Activated CD4-positive, alpha-beta T cell treated with anti-CD3 and anti-CD28 coated beads, Interleukin-2, amount 50 U/mL, for 16 hours (primary cell): ENCODE data around the gene SLC16A11.

Source experiments
- DNase-seq: peaks from one replicate; pipeline ENCODE4 v3.0.0-alpha.2; 2020

The SLC16A11 gene

DNA sequence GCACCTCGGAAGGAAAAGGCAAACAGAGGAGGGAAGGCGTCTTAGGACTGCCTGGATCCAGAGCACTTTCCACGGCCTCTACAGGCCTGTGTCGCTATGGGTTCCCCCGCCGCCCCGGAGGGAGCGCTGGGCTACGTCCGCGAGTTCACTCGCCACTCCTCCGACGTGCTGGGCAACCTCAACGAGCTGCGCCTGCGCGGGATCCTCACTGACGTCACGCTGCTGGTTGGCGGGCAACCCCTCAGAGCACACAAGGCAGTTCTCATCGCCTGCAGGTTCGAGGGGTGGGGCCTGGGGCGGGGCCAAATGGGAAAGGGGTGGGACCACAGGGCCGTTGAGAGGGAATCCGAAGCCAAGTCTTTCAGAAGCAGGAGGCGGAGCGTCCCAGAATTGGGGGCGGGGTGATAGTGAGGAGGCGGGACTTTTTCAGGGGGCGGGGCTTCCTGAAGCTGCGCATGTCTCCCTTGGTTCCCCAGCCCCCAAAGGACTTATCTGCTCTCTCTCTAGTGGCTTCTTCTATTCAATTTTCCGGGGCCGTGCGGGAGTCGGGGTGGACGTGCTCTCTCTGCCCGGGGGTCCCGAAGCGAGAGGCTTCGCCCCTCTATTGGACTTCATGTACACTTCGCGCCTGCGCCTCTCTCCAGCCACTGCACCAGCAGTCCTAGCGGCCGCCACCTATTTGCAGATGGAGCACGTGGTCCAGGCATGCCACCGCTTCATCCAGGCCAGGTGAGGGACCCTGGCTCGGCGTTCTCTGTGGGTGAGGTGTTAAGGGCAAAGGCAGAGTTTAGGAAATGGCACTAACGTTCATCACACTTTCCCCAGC lies 20.1 kb downstream of the SLC16A11 start:
- peak; percentile 94 for DNase-seq

DNA sequence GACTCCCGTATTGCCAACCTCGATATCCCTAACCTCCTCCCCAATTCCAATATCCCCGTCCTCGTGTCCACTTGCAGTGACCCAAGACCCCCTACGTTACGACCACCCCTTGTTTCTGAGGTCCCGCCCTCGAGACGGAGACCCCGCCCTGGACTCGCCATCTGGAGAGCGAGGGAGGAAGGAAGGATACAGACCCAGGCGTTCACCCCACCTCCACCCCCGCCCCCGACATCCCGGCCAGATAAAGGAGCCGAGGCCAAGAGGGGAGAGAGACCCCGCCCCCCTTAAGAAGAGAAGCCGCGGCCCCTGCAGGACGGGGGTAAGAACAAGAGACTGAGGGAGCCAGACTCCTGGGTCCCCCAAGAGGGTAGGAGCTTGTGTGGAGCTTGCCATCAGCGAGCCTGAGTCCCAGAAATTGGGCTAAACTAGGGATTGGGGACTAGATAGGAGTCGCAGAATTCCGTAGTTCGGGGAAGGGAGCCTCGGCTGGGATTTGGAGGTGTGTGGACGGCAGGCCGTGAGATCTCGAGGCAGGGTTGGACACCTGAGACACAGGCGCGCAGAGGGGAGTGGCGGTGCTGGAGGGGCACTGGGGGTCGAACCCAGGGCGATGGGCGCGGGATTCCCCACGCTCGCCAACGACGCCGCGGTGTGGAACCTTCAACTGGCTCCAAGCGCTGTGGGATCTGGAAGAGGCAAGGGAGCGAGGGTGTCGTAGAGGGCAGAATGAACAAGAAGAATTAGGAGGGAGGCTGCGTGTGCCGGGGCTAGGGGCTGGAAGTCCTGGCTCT lies 20.9 kb downstream of the SLC16A11 start, which contains the start of gene BCL6B:
BCL6B (plus strand) TSS at position 270 of the 791 bp plus-strand sequence. CDS start 622 bp downstream, outside the sequence.
- no peak for DNase-seq

DNA sequence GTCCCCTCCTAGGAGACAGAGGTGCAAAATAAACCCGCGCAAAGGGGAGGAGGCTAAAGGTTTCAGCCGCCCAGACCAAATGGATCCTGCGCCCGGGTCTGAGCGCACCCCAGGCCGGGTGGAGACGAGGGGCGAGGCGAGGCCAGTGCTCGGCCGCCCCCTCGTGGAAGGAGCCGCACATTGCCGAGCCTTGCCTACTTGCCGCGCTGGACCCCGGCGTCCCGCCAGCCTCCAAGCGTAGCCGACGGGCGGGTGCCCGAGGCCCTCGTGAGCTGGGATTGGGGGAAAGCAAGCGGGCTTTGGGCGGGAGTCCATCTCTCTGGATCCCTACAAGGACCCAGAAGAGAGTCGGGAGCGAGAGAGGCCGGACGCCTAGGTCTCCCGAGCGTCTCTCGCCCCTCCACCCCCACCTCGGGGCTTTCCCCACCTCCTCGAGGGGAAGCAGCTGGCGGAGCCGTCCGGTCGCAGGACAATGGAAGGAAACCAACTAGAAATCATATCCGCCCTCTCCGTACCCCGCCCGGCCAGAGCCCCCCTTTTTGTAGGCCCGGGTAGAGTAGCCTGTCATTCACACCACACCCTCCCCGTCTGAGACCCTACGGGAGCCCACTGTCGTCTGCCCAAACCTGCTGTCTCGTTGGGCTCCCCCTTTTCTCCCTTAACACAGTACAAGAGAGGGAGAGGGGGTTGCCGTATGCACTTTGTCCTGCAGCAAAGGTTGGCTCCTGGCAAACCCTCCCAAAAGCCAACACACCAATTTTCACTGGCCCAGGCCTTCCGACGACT lies 21.7 kb downstream of the SLC16A11 start:
- DNase-seq, result peak; percentile 83

DNA sequence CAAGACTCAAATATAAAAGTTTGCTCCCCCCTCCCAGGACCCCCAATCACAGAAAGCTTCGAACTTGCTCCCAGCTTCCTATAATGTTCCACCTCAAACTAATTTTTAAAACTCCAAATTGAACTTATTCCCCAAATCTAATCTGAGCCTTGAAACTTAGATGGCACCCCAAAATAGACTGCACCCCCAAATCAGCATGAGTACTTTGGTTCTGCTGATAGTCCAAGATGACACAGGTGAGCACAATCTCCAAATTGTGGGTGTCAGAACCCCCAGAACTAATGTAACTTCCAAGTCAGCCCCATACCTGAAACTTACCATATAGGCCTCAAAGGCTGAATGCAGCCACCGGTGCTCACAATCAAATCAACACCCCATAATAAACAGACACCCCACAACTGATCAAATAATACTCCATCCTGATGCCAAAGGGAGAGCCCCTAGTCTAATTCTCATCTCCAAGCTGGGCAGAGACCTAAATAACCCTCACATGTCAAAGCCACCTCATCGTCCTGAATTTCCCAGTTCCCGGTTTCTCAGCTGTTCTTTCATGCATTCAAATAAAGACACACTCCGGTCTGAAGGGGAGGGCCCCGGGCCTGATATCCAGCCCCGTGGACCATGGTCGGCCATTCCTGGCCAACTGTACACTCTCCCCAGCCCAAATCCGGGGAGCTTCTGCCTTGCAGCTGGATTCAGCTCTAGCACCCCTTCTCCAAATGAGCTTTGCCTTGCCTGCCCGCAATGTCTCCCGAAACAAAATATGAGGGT lies 22.8 kb downstream of the SLC16A11 start:
- DNase-seq, result no peak

DNA sequence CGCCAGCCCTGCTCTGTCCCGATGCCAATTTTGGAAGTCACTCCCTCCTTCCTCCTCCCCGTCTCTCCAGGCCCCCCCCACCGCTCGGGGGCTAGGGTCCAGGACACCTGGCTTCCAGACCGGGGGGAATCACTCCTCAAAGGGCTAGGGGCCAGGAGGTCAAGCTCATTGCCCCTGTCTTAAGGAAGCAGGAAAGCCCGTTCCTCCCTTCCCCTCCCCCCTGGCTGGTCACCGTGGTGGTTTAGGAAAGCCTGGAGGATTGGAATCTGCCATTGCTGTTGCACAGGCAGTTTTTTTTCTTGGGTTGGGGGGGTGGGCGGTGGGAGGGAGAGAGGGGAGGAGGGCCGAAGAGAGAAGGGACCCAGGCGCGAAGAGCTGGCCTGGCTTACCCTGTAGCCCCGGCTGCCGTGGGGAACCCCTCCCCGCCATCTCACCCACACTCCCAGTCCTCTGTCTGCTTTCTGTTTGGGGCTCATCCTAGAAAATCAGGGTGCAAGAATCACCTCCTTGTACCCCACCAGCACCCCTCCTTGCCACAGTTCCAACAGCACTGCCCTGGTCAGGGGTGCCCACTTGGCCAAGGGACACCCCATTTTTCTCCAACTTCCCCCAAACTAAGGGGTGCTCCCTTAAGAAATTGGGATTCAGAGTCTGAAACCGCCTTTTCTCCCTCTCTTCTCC lies 23.9 kb downstream of the SLC16A11 start:
- DNase-seq, result no peak

DNA sequence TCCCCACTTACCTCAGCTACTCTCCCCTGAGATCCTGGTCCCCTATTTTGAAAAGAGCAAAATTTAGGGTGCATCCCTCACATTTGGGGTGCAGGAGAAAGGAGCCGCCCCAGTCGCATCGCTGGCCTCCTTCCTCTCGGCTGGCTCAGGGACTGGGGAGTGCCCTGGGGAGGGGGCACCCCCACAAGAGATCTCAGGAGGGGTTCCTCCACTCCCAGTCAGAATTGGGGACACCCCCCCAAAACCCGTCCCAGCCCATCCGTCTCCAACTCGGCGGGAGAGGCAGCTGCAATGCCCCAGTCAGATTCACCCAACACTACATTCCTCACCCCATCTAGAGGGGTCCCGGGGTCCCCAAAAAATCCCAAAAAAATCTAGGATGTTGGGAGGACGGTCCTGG lies 24.5 kb downstream of the SLC16A11 start:
- no peak for DNase-seq

DNA sequence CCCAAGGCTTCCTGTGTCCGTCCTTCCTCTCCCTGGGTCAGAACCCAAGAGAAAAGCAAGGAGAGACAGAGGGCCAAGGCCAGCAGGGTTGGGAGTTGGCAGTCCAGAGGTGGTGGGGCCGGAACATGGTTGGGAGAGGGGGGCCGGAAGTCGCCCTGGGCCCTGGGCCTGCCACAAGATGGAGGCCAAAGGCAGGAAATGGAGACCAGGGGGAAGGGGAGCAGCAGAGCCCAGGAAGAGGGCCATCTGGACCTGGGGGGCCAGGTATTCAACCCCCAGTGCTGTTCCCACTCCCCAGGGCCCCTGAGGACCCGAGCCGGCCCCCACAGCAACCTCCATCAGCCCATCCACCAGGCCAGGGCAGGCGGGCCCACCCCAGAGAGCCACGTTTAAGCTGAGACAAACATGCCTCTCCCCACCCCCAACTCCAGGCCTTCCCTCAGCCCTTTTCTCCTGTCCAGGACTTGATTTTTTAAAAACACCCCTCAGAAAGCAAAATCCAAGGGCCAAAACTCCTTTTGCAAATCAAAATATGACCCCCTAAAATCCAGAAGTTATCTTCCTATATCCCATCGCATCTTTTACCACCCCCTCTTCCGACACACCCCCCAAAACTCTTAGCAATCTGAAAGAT lies 25.4 kb downstream of the SLC16A11 start:
- DNase-seq, result no peak

DNA sequence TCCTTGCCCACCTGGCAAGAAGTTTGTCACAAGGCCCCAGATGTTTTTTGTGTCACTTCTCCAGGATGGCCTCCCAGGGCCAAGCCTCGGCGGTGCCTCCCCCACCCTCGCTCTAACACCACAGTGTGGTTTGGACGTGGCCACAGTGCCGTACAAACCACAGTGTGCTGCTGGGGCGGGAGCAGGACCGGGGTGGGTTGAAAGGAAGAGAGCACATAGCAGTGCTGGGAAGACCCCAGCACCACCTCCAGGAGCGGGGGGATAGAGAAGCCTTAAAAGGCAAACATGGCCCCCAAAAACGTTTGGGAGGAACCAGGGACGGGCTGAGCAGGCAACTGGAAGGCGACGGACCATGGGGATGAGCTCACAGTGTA lies 26.1 kb downstream of the SLC16A11 start:
- DNase-seq, result peak; percentile 43

DNA sequence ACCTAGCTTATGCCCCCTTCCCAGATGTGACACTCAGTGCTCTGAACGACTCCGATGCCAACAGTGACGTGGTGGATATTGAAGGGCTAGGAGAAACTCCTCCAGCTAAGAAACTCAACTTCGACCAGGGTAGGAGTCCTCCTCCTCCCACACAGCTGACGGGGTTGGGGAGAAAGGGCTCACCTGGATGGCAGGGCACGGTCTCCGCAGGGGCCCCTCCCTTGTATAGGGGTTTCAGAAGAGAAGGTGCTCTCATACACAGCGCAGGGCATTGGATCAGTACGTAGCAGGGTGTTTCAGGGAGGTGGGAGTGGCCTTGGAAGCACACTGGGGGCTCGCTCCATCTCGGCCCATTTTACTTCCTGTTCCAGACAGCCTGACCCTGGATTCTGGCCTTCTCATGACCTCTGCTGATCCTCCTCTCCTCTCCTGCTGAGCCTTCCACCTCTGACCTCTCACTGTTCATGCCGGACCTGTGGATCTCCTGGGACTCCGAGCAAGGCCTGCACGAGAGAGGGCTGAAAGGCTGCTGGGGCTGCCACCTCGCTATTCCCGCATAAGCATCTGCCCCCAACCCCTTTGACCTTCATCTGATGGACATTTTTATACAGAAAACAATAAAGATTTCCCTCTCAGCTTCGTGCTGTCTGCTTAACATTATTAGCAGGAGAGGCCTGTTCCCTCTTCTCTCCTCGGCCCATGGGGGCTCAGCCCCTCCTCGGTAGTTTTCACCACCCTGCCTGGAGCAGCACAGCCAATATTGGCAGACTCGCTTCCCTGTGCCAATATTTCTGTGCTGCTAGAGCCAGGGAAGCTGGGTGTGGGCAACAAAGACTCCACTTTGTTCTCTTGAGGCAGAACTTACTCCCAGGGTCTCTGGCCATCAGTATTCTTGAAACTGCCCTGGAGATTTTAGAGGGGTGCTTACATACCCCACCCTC lies 26.7 kb downstream of the SLC16A11 start:
- no peak for DNase-seq

DNA sequence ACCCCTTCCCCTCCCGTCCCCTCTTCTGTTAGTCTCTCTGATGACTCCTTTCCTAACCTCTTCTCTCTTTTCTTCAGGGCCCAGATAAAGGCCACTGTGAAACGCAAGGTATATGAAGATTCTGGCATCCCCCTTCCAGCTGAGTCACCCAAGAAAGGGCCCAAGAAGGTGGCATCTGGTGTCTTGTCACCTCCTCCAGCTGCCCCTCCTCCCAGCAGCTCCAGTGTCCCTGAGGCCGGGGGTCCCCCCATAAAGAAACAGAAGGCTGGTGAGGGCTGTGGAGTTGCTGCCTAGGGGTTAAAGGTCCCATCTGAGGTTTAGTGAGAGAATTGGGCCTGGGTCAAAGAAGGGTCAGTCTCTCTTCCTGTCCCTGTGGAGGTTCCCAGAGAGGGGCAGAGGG lies 27.5 kb downstream of the SLC16A11 start:
- DNase-seq, result no peak

DNA sequence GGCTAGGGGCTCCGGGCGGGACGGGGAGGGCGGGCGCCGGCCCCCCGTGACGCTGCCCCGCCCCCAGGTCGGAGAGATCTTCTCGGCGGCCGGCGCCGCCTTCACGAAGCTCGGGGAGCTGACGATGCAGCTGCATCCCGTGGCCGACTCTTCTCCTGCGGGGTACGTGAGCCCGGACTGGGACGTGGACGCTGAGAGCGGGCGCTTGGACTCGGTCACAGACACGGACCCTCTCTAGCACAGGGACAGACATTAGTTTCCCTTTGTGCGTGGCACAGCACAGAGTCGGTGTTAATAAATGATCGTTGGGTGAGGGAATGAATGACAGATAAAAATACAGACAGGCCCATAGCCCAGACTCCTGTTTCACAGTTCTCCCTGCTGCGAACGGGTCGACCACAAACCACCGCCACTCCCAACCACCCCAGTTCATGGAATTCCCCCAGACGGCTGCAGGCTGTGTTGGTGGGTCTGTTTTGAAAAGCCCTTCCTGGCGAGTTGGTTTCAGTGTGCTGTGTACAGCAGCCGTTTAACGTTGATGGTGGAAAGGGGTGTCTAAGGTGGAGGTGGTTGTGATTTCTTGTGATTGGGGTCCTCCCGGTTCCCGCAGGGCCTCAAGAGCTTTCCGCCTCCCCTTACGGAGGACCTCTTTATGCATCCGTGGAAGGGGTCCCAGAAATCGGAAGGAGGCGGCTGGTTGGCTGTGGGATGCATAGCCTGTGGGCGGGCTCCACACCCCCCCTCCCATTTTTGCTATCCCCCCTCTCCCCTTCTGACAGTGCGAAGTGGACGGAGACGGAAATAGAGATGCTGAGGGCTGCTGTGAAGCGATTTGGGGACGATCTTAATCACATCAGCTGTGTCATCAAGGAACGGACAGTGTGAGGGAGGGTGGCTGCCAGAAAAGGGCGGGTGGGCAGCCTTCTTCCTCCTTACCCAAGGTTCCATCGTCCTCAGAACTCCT lies 28.6 kb downstream of the SLC16A11 start:
- peak; percentile 91 for DNase-seq

DNA sequence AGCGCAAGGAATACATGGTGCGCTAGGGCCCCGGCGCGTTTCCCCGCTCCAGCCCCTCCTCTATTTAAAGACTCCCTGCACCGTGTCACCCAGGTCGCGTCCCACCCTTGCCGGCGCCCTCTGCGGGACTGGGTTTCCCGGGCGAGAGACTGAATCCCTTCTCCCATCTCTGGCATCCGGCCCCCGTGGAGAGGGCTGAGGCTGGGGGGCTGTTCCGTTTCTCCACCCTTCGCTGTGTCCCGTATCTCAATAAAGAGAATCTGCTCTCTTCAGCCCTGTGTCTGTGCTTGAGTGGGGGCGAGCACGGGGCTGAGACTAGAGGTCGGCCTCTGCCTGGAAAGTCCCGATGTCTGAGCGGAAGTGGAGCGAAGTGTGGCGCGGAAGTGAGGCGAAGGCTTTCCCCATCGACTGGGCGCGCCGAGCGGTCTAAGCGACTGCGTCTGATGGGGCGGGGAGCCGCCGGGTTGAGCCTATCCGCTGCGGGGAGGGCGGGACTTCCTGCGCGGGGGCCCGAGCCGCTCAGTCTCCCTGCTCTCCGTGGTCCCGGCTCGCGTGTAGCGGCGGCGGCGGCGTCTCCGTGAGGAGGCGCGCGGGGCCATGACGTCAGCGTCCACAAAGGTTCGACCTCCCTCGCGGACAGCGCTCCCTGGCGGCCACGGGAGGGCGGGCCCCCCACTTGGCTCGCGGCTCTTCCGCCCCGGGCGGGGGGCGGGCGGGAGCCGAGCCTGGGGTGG lies 29.5 kb downstream of the SLC16A11 start:
- DNase-seq, result peak; percentile 98

DNA sequence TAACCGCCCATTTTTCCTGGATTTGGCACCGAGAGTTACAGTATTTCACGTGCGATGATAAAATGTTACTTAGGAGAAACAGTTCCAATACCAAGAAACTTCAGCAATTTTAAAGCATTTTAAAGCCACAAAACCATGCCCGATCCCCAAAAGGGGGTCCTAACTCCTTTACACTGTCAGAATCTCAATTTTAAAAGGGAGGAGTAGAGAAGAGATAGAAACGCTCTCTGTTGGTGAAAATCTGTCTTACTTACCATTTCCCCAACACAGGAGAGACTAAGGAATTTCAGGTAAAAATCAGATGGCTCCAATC lies 32.0 kb downstream of the SLC16A11 start:
- no peak for DNase-seq

DNA sequence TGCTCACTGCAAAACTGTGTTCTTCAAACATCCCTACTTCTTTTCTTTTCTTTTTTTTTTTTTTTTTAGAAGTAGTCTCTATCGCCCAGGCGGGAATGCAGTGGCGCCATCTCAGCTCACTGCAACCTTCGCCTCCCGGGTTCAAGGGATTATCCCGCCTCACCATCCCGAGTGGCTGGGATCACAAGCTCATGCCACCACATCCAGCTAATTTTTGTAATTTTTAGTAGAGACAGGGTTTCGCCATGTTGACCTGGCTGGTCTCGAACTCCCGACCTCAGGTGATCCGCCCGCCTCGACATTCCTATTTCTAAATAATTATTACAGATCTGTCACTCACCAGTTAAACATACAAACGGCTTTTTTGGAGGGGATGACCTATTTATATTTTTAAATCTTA lies 32.5 kb downstream of the SLC16A11 start:
- no peak for DNase-seq

DNA sequence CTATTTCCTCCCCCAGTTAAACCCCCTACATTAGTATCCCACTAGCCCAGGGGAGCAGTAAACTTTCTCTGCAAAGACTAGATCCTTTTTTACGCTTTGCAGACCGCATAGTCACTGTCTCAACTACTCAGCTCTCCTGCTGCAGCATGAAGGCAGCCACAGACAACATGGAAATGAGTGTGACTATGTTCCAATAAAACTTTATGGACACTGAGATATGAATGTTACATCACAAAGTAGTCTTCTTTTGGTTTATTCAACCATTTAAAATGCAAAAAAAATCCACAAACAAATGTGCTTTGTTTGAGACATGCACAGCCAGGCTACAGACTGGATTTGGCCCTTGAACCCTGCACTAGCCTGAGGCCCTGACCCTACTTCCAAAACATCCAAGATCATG lies 33.4 kb downstream of the SLC16A11 start:
- DNase-seq, result no peak

DNA sequence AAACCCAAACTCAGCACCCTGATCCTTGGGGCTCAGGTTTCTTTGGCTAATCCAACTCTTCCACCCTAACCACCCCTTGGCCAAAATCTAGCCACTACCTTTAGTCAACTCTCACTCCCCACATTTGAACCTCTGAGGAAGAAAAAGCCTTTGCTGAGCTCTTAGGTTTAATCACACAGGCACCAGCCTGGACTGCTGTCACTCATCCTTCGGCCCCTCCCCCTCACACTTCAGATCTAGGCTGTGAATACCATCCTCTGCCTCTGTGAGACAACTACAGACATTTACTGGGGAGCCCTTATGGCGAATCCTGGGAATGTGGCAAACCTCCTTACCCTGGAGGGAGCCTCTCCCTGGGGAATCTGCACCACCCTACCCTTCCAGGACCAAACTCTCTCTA lies 36.7 kb downstream of the SLC16A11 start:
- DNase-seq, result no peak

DNA sequence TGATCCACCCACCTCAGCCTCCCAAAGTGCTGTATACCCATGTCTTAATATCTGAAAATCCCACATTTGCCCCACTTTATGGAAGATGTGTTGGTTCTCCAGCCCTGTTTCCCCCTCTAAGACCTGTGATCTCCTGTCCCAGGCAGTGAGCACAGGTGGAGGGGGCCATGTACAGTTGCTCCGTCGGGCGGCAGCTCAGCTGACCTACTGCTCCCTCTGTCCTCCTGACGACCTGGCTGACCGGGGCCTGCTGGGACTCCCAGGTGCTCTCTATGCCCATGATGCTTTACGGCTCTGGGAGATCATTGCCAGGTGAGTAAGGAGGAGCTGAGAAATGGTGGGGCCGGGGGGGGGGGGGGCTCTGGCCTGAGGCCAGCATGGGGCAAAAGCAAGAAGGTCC lies 38.2 kb downstream of the SLC16A11 start:
- no peak for DNase-seq
